ENCODE data around the gene IGSF5. TPM values are rescaled to one million over a fixed set of nuclear protein-coding genes. Genes with fewer than 3 reads are reported as not detected.

Gene IGSF5
- total and polyA plus RNA-seq, 8 donors = 0.08 TPM; not detected in 7

GRCh38 chr21:39818557-39818956 is 73.6 kb downstream of the IGSF5 start:
- 72 to 87% (median 80%) methylated on average over 2 of the region's 2 CpGs for WGBS, 5 donors
- H3K4me3 ChIP-seq = no peak overlapping the region
- intact Hi-C loops (cut with DNase I; ENCODE audit: low total_unique reads) = no loop called here
- no peak for DNase-seq
- H3K27me3 ChIP-seq = no peaks in the 10 kb centered on the region
- no peaks in the 10 kb centered on the region for H3K36me3 ChIP-seq
- peaks cover 0 to 3% (median 0%) of the 10 kb centered on the region in 4 donors for H3K9me3 ChIP-seq
- TF ChIP-seq POLR2A (IDR thresholded peaks at IDR 0.05) (no peak), CTCF (IDR thresholded peaks at IDR 0.05) (no peak)
- no peak overlapping the region for H3K27ac ChIP-seq
- H3K4me1 ChIP-seq = no peaks in the 10 kb centered on the region

- intact Hi-C loops (cut with DNase I; ENCODE audit: low total_unique reads) = no loop called here
- H3K4me1 ChIP-seq = no peaks in the 10 kb centered on the region
- H3K4me3 ChIP-seq = no peak overlapping the region
- TF ChIP-seq CTCF (IDR thresholded peaks at IDR 0.05) (no peak), POLR2AphosphoS5 (IDR thresholded peaks at IDR 0.05) (no peak), EP300 (IDR thresholded peaks at IDR 0.05) (no peak), POLR2A (IDR thresholded peaks at IDR 0.05) (no peak)
- 81 to 91% (median 87%) methylated on average over 3 of the region's 3 CpGs for WGBS, 5 donors
- H3K27ac ChIP-seq = no peak overlapping the region
- no peaks in the 10 kb centered on the region for H3K27me3 ChIP-seq
- H3K36me3 ChIP-seq = no peaks in the 10 kb centered on the region
- H3K9me3 ChIP-seq = no peaks in the 10 kb centered on the region
- DNase-seq = no peak
Measured at GRCh38 chr21:39822042-39822441, 77.1 kb downstream of the IGSF5 start.

- no peaks in the 10 kb centered on the region for H3K36me3 ChIP-seq
- intact Hi-C loops (cut with DNase I; ENCODE audit: low total_unique reads) = no loop called here
- WGBS, 5 donors = 22 to 86% (median 81%) methylated on average over 1 of the region's 1 CpG
Measured at GRCh38 chr21:39825250-39825649, 80.3 kb downstream of the IGSF5 start.

GRCh38 chr21:39834543-39834942 is 89.6 kb downstream of the IGSF5 start:
- 62 to 88% (median 70%) methylated on average over 4 of the region's 4 CpGs for WGBS, 5 donors

More at GRCh38 chr21:39825250-39825649, 80.3 kb downstream of the IGSF5 start:
- H3K27ac ChIP-seq = no peak overlapping the region
- no peak for TF ChIP-seq POLR2A (IDR thresholded peaks at IDR 0.05)
- no peak for TF ChIP-seq EP300 (IDR thresholded peaks at IDR 0.05)
- no peak for TF ChIP-seq POLR2AphosphoS5 (IDR thresholded peaks at IDR 0.05)
- TF ChIP-seq CTCF (IDR thresholded peaks at IDR 0.05) = no peak
- no peak for DNase-seq
- no peak overlapping the region for H3K4me3 ChIP-seq
- no peaks in the 10 kb centered on the region for H3K27me3 ChIP-seq
- no peaks in the 10 kb centered on the region for H3K4me1 ChIP-seq
- no peaks in the 10 kb centered on the region for H3K9me3 ChIP-seq

More at GRCh38 chr21:39834543-39834942, 89.6 kb downstream of the IGSF5 start:
- H3K27me3 ChIP-seq = no peaks in the 10 kb centered on the region
- H3K4me1 ChIP-seq = no peaks in the 10 kb centered on the region
- H3K4me3 ChIP-seq = no peak overlapping the region
- H3K9me3 ChIP-seq = no peaks in the 10 kb centered on the region
- DNase-seq = no peak
- H3K27ac ChIP-seq = no peak overlapping the region
- intact Hi-C loops (cut with DNase I; ENCODE audit: low total_unique reads) = no loop called here
- no peaks in the 10 kb centered on the region for H3K36me3 ChIP-seq
- TF ChIP-seq EP300 (IDR thresholded peaks at IDR 0.05) = no peak
- no peak for TF ChIP-seq POLR2AphosphoS5 (IDR thresholded peaks at IDR 0.05)
- no peak for TF ChIP-seq POLR2A (IDR thresholded peaks at IDR 0.05)
- no peak for TF ChIP-seq CTCF (IDR thresholded peaks at IDR 0.05)

Measured in stomach (tissue), 9 donors.